IMR-90 (cell line): Measurements from ENCODE around the gene NDST1. TPM values are rescaled to one million over a fixed set of nuclear protein-coding genes. Genes with fewer than 3 reads are reported as not detected.
A peak's percentile ranks its signal among the peaks of the same experiment; 100 is the strongest.

Experiments
- ATAC-seq: fragments of 200-7000 bp; cut with Tn5 transposase; 2 replicates; pipeline ENCODE4 v1.9.1; 2020; ENCODE audit warnings: low read depth, mild to moderate bottlenecking, moderate library complexity
- BruUV-seq: library from RNA; stranded (reverse); fragments of 400-500 nt; replicated peaks from 2 replicates; lab custom pipeline; 2021; lab: Mats Ljungman, UMichigan
- CTCF ChIA-PET: fragments of 300-600 bp; formaldehyde crosslinking; extraction: SDS; loops from one replicate; lab custom pipeline; 2021; ENCODE audit warnings: antibody characterized with exemption; lab: Yijun Ruan, JAX
- POLR2A ChIA-PET: fragments of 300-600 bp; sonication (Branson Sonifier 250); formaldehyde crosslinking; loops from one replicate; lab custom pipeline; 2022; ENCODE audit warnings: antibody characterized with exemption; ENCODE audit not compliant: unreplicated experiment; lab: Charles Lee
- DNase-seq: peaks from one replicate; pipeline ENCODE4 v3.0.0; 2013
- H2AFZ ChIP-seq: replicated peaks from 2 replicates; pipeline ENCODE3; 2013; ENCODE audit warnings: low read length, mild to moderate bottlenecking; ENCODE audit not compliant: poor library complexity
- H2AK5ac ChIP-seq: 2 replicates; pipeline ENCODE4 v1.6.1; 2013; ENCODE audit warnings: low read depth, low read length, inconsistent platforms
- H2AK9ac ChIP-seq: replicated peaks from 2 replicates; pipeline ENCODE3; 2013; ENCODE audit warnings: mild to moderate bottlenecking, low read depth, low read length, moderate library complexity; ENCODE audit not compliant: poor library complexity
- H2BK120ac ChIP-seq: 2 replicates; pipeline ENCODE4 v1.6.1; 2013; ENCODE audit warnings: low read depth, low read length, inconsistent platforms
- H2BK15ac ChIP-seq: 3 replicates; pipeline ENCODE4 v1.6.1; 2013; ENCODE audit warnings: low read depth, low read length, inconsistent platforms
- H2BK20ac ChIP-seq: 2 replicates; pipeline ENCODE4 v1.6.1; 2013; ENCODE audit warnings: low read depth, mild to moderate bottlenecking, inconsistent platforms, low read length, moderate library complexity
- H2BK5ac ChIP-seq: 2 replicates; pipeline ENCODE4 v1.6.1; 2013; ENCODE audit warnings: mild to moderate bottlenecking, low read depth, low read length, inconsistent platforms; ENCODE audit not compliant: poor library complexity, severe bottlenecking
- H3K14ac ChIP-seq: replicated peaks from 2 replicates; pipeline ENCODE4 v1.6.1; 2013; ENCODE audit warnings: low read depth, low read length, inconsistent platforms
- H3K18ac ChIP-seq: 2 replicates; pipeline ENCODE4 v1.6.1; 2013; ENCODE audit warnings: low read depth, low read length, control low read depth
- H3K23ac ChIP-seq: 2 replicates; pipeline ENCODE4 v1.6.1; 2013; ENCODE audit warnings: low read depth, low read length, inconsistent platforms
- H3K27ac ChIP-seq: 2 replicates; pipeline ENCODE4 v1.5.1; 2013; ENCODE audit warnings: mild to moderate bottlenecking, control low read depth, low read length; ENCODE audit not compliant: insufficient read depth
- H3K27me3 ChIP-seq: 2 replicates; pipeline ENCODE4 v1.6.1; 2013; ENCODE audit warnings: low read length; ENCODE audit not compliant: control insufficient read depth, insufficient read depth
- H3K36me3 ChIP-seq: 2 replicates; pipeline ENCODE4 v1.6.1; 2013; ENCODE audit warnings: low read length, mixed read lengths; ENCODE audit not compliant: control insufficient read depth, insufficient read depth
- H3K4ac ChIP-seq: 2 replicates; pipeline ENCODE4 v1.6.1; 2013; ENCODE audit warnings: low read depth, low read length, inconsistent platforms
- H3K4me1 ChIP-seq: 2 replicates; pipeline ENCODE4 v1.6.1; 2013; ENCODE audit warnings: low read length, mixed read lengths; ENCODE audit not compliant: control insufficient read depth, insufficient read depth
- H3K4me2 ChIP-seq: 2 replicates; pipeline ENCODE4 v1.6.1; 2013; ENCODE audit warnings: low read depth, mild to moderate bottlenecking, control low read depth, low read length, moderate library complexity
- H3K4me3 ChIP-seq: 2 replicates; pipeline ENCODE4 v1.5.1; 2013; ENCODE audit warnings: low read depth, mild to moderate bottlenecking, control low read depth, low read length, moderate library complexity; ENCODE audit not compliant: insufficient read depth
- H3K56ac ChIP-seq: 2 replicates; pipeline ENCODE4 v1.6.1; 2013; ENCODE audit warnings: low read length, inconsistent platforms; ENCODE audit not compliant: insufficient read depth; ENCODE audit errors: extremely low read depth
- H3K79me1 ChIP-seq, 2 experiments: 2 replicates each; pipeline ENCODE4 v1.6.1; 2013; ENCODE audit warnings: low read length in 2 of 2, inconsistent platforms in 1 of 2, low read depth in 1 of 2
- H3K9ac ChIP-seq: 2 replicates; pipeline ENCODE4 v1.6.1; 2013; ENCODE audit warnings: low read depth, low read length, control low read depth
- H3K9me1 ChIP-seq: 2 replicates; pipeline ENCODE4 v1.6.1; 2013; ENCODE audit warnings: low read length, inconsistent platforms; ENCODE audit not compliant: insufficient read depth
- H3K9me3 ChIP-seq: 2 replicates; pipeline ENCODE4 v1.6.1; 2013; ENCODE audit warnings: low read length; ENCODE audit not compliant: control insufficient read depth, insufficient read depth
- H4K20me1 ChIP-seq: 2 replicates; pipeline ENCODE4 v1.6.1; 2013; ENCODE audit warnings: low read length, inconsistent platforms; ENCODE audit not compliant: insufficient read depth
- H4K5ac ChIP-seq: 2 replicates; pipeline ENCODE4 v1.6.1; 2013; ENCODE audit warnings: mild to moderate bottlenecking, low read depth, low read length, control low read depth
- H4K8ac ChIP-seq, 2 experiments: 2 replicates each; pipeline ENCODE4 v1.6.1; 2013; ENCODE audit warnings: low read depth in 2 of 2, low read length in 2 of 2, control low read depth in 1 of 2, inconsistent platforms in 1 of 2
- H4K91ac ChIP-seq: 2 replicates; pipeline ENCODE4 v1.6.1; 2013; ENCODE audit warnings: low read depth, low read length, inconsistent platforms; ENCODE audit not compliant: insufficient read depth
- CEBPB ChIP-seq: IDR thresholded peaks from 2 replicates; pipeline ENCODE4 v1.6.1; 2012; ENCODE audit warnings: low read depth, low read length, improper control_type of control experiment
- ELK1 ChIP-seq: fragments of 150-350 bp; IDR thresholded peaks from 2 replicates; pipeline ENCODE4 v1.6.1; 2016; ENCODE audit warnings: low read depth, mild to moderate bottlenecking, low read length, moderate library complexity, borderline replicate concordance
- MAFK ChIP-seq: IDR thresholded peaks from 2 replicates; pipeline ENCODE4 v1.6.1; 2012; ENCODE audit warnings: low read depth, low read length, improper control_type of control experiment
- NFE2L2 ChIP-seq: fragments of 150-350 bp; IDR thresholded peaks from 2 replicates; pipeline ENCODE4 v1.6.1; 2016; ENCODE audit warnings: low read depth, mild to moderate bottlenecking, low read length
- RCOR1 ChIP-seq: IDR thresholded peaks from 2 replicates; pipeline ENCODE4 v1.6.1; 2012; ENCODE audit warnings: mild to moderate bottlenecking, low read length, improper control_type of control experiment; ENCODE audit not compliant: insufficient replicate concordance
- SMC3 ChIP-seq: fragments of 150-350 bp; IDR thresholded peaks from 2 replicates; pipeline ENCODE4 v1.6.1; 2016; ENCODE audit warnings: low read depth, mild to moderate bottlenecking, antibody characterized with exemption, low read length, moderate library complexity
- WGBS, 2 experiments: methylation state at CpG; one replicate each; pipeline versions ENCODE4 v1.1.5 to v1.1.7; 2013; ENCODE audit warnings: missing lambda C conversion rate in 2 of 2; ENCODE audit not compliant: insufficient read length in 1 of 2; ENCODE audit errors: extremely low coverage in 2 of 2; 5-methylcytosine and 5-hydroxymethylcytosine counted together
- dilution Hi-C: fragments of 300-500 bp; cut with HindIII; formaldehyde crosslinking; loops from one replicate; pipeline ENCODE4 v1.14.3; 2018; ENCODE audit warnings: low sequenced_read_pairs; ENCODE audit not compliant: unreplicated experiment
- in situ Hi-C: fragments of 300-500 bp; cut with MboI; formaldehyde crosslinking; loops from 3 replicates; pipeline ENCODE4 v1.14.3; 2019; ENCODE audit warnings: low sequenced_read_pairs, inconsistent platforms, mixed read lengths
- intact Hi-C: fragments of 100-400 bp; cut with micrococcal nuclease; formaldehyde crosslinking; loops from 2 replicates; pipeline ENCODE4 v1.10.0; 2022
- polyA plus RNA-seq, 3 experiments: library from polyadenylated mRNA; depleted of rRNA; stranded (reverse); fragments of >200 nt; gene quantifications; 2 replicates each; pipeline ENCODE4 v1.2.3, GENCODE V29; 2012; ENCODE audit warnings: low replicate concordance in 1 of 3
- total RNA-seq: library from RNA; depleted of rRNA; stranded (reverse); fragments of >200 nt; gene quantifications from 2 replicates; pipeline ENCODE4 v1.2.3, GENCODE V29; 2012

The NDST1 gene
- total and polyA plus RNA-seq, 2 of the 4 experiments (the other 2 are of a cell fraction), result 30.5 to 80.4 TPM

- H3K9ac ChIP-seq, result no peak overlapping the region
- H3K9me3 ChIP-seq, result no peaks in the 10 kb centered on the region
- WGBS, 2 experiments, result 58% methylated on average over 2 of the region's 11 CpGs; no CpG with 5 or more reads in 1 of the 2 experiments
- intact Hi-C loops (no loop called here), dilution Hi-C loops (no loop called here), in situ Hi-C loops (loop anchor here (5.0 kb wide), 1 partner anchor 60 kb away; no protein-coding TSS in a partner anchor)
- H4K5ac ChIP-seq, result no peak overlapping the region
- H2AFZ ChIP-seq, result no peak overlapping the region
- peaks cover 41 to 97% of the 10 kb centered on the region in 2 experiments for H3K79me1 ChIP-seq
- no peak overlapping the region for H3K56ac ChIP-seq
- no peak overlapping the region for H3K4me3 ChIP-seq
- H3K14ac ChIP-seq, result no peak overlapping the region
- H3K36me3 ChIP-seq, result peaks cover 39% of the 10 kb centered on the region
- POLR2A ChIA-PET, result no interaction called here
- TF ChIP-seq CEBPB, result no peak
- no peak for TF ChIP-seq ELK1
- TF ChIP-seq SMC3, result no peak
- TF ChIP-seq NFE2L2, result no peak
- TF ChIP-seq RCOR1, result no peak
- TF ChIP-seq MAFK, result no peak
- peaks cover 39% of the 10 kb centered on the region for H3K9me1 ChIP-seq
- no peak for ATAC-seq
- peaks cover 38% of the 10 kb centered on the region for H3K4me1 ChIP-seq
- peak overlapping the region; percentile 21 for H2AK9ac ChIP-seq
- no peak overlapping the region for H3K4me2 ChIP-seq
- no peaks in the 10 kb centered on the region for H3K27me3 ChIP-seq
- H3K18ac ChIP-seq, result no peak overlapping the region
- BruUV-seq, result no TSS peak
- H4K91ac ChIP-seq, result no peak overlapping the region
- DNase-seq, result no peak
- no peak overlapping the region for H4K8ac ChIP-seq
- no peak overlapping the region for H3K23ac ChIP-seq
- CTCF ChIA-PET, result interaction anchor here (0.6 to 1.6 kb wide), 2 partner anchors 11 to 71 kb away, joined by 3 to 5 read pairs; no protein-coding TSS in a partner anchor
- no peak overlapping the region for H2BK20ac ChIP-seq
- H4K20me1 ChIP-seq, result peaks cover 88% of the 10 kb centered on the region
- H2AK5ac ChIP-seq, result no peak overlapping the region; the same call in 1 of the 2 replicates
- no peak overlapping the region for H2BK120ac ChIP-seq
- no peak overlapping the region for H2BK5ac ChIP-seq
- H3K27ac ChIP-seq, result no peak overlapping the region
- no peak overlapping the region for H3K4ac ChIP-seq
- H2BK15ac ChIP-seq, result no peak overlapping the region
Measured at GRCh38 chr5:150521939-150522503, 14.1 kb downstream of the NDST1 start.
